ENCODE data around the gene LCORL. TPM values are rescaled to one million over a fixed set of nuclear protein-coding genes. Genes with fewer than 3 reads are reported as not detected.

Gene LCORL
- total and polyA plus RNA-seq, 11 donors, result 1.3 to 12.1 (median 5.8) TPM

DNA sequence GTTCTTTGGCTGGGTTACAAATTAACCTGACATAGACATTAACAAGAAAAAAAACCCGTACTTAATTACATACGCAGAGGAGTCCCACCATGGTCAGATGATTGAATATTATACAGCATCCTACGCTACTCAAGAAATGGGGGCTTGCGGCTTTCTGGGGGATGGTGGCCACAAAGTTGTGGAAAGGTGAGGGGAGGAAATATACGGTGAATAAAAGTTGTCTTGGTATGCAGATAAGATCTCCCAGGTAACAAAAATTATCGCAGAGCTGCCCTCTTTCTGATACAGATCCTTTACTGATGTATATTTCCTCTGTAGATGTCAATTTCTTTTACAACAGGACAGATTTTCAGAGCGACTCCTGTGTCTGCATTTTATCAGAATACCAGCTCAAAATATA lies 211.9 kb downstream of the LCORL start:
- no peak for ATAC-seq

DNA sequence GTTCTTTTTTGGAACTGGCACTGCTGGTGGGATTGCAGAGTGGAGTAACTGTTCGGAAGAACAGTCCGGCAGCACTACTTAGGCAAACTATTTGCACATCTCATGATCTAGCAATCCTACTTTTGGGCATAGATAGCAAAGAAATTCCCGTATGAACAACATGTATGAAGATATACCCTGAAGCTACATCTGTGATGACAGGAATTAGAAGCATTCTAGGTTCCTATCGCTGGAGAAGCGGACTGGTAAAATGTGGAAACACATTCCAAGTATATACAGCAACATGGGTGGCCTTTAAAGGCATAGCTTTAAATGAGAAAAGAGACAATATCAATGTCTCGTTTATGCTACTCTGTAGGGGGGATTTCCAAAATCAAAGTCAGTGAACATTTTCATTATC lies 214.1 kb downstream of the LCORL start:
- Histone ChIP-seq H3K4me1 (peaks cover 5 to 50% (median 39%) of the 10 kb centered on the region in 12 donors), H3K27me3 (no peaks in the 10 kb centered on the region), H3K9me3 (no peaks in the 10 kb centered on the region), H3K36me3 (peaks cover 0 to 33% (median 24%) of the 10 kb centered on the region in 9 donors), H3K27ac (peak overlapping the region in 2 of 12 donors; percentile 4 to 7), H3K4me3 (peak overlapping the region in 8 of 12 donors; percentile 14 to 85 (median 32))
- intact Hi-C loops (cut with DNase I), result loop anchor here in 8 of 10 donors (2.0 to 10.0 kb wide), 9 partner anchors 173 to 263 kb away; partner anchors contain the start of genes LAP3 (in 2 of the 8), LCORL (in 1 of the 8) and MED28 (in 1 of the 8)
- no peak for TF ChIP-seq POLR2A (IDR thresholded peaks at IDR 0.05)
- no peak for TF ChIP-seq CTCF (IDR thresholded peaks at IDR 0.05)
- WGBS, 4 donors, result 31 to 45% (median 33%) methylated on average over 6 of the region's 6 CpGs
- DNase-seq, result no peak
- ATAC-seq, result no peak

More for the DNA sequence above, 211.9 kb downstream of the LCORL start:
- H3K27me3 ChIP-seq, result no peaks in the 10 kb centered on the region
- peak overlapping the region in 11 of 12 donors; percentile 92 to 98 (median 94) for H3K27ac ChIP-seq
- peaks cover 0 to 11% (median 2%) of the 10 kb centered on the region in 9 donors for H3K36me3 ChIP-seq
- 3 to 4% (median 3%) methylated on average over 7 of the region's 7 CpGs for WGBS, 4 donors
- H3K4me3 ChIP-seq, result peak overlapping the region; percentile 72 to 90 (median 77)
- TF ChIP-seq POLR2A (IDR thresholded peaks at IDR 0.05), result no peak
- TF ChIP-seq CTCF (IDR thresholded peaks at IDR 0.05), result no peak
- peaks cover 5 to 61% (median 39%) of the 10 kb centered on the region in 12 donors for H3K4me1 ChIP-seq
- no peaks in the 10 kb centered on the region for H3K9me3 ChIP-seq
- DNase-seq, result no peak
- intact Hi-C loops (cut with DNase I), result loop anchor here (1.0 to 10.0 kb wide), 15 partner anchors 175 to 555 kb away; partner anchors contain the start of genes LCORL (in 8 of the 10), LAP3 (in 3 of the 10) and MED28 (in 2 of the 10)

DNA sequence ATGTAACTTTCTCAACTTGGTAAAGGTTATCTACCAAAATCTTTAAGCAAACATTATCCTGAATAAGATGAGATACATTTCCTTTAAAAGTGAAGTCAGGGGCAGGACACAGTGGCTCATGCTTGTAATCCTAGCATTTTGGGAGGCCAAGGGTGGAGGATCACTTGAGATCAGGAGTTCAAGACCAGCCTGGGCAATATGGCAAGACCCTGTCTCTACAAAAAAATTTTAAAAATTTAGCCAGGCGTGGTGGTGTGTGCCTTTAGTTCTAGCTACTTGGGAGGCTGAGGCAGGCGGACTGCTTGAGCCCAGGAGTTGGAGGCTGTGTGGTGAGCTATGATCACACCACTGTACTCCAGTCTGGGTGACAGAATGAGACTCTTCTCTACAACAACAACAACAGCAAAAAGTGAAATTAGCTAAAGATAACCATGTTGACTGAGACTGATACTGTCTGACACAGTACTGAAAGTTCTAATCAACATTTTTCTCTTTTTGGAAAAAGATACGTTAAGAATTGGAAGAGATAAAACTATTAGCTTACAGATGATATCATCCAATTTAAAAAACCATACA lies 215.9 kb downstream of the LCORL start:
- DNase-seq, result no peak
- no peaks in the 10 kb centered on the region for H3K9me3 ChIP-seq
- TF ChIP-seq POLR2A (IDR thresholded peaks at IDR 0.05) (no peak), CTCF (IDR thresholded peaks at IDR 0.05) (no peak)
- no peak for ATAC-seq
- WGBS, 4 donors, result 80 to 90% (median 87%) methylated on average over 3 of the region's 3 CpGs
- H3K4me3 ChIP-seq, result no peak overlapping the region
- H3K4me1 ChIP-seq, result peaks cover 5 to 42% (median 33%) of the 10 kb centered on the region in 12 donors
- no peaks in the 10 kb centered on the region for H3K27me3 ChIP-seq
- peaks cover 0 to 49% (median 37%) of the 10 kb centered on the region in 9 donors for H3K36me3 ChIP-seq
- no peak overlapping the region for H3K27ac ChIP-seq
- intact Hi-C loops (cut with DNase I), result loop anchor here in 8 of 10 donors (2.0 to 10.0 kb wide), 9 partner anchors 171 to 261 kb away; partner anchors contain the start of genes LAP3 (in 2 of the 8), LCORL (in 1 of the 8) and MED28 (in 1 of the 8)

GRCh38 chr4:17797808-17798207 lies 223.7 kb downstream of the LCORL start:
- intact Hi-C loops (cut with DNase I), result no loop called here
- H3K4me1 ChIP-seq, result peaks cover 0 to 10% (median 0%) of the 10 kb centered on the region in 12 donors
- ATAC-seq (no peak), DNase-seq (no peak)
- no peak overlapping the region for H3K4me3 ChIP-seq
- 89 to 100% (median 99%) methylated on average over 1 of the region's 1 CpG for WGBS, 4 donors
- H3K27me3 ChIP-seq, result no peaks in the 10 kb centered on the region
- H3K36me3 ChIP-seq, result peaks cover 0 to 61% (median 39%) of the 10 kb centered on the region in 9 donors
- H3K27ac ChIP-seq, result no peak overlapping the region
- no peak for TF ChIP-seq POLR2A (IDR thresholded peaks at IDR 0.05)
- TF ChIP-seq CTCF (IDR thresholded peaks at IDR 0.05), result no peak
- H3K9me3 ChIP-seq, result no peaks in the 10 kb centered on the region

All from heart left ventricle (tissue), 16 donors.